C4-2B (cell line): ENCODE results near the gene RILPL1.

Source experiments
- H3K27ac ChIP-seq: fragments of 450-650 bp; 2 replicates; pipeline ENCODE4 v1.5.1; 2017
- ZFX ChIP-seq: fragments of 450-650 bp; IDR thresholded peaks from 2 replicates; pipeline ENCODE4 v1.6.1; 2017
- TF ChIP-seq, protein P1 (sequence below): fragments of 450-650 bp; conservative IDR thresholded peaks from 2 replicates; pipeline ENCODE4 v1.5.1; 2017; ENCODE audit warnings: mild to moderate bottlenecking

RILPL1 gene

DNA sequence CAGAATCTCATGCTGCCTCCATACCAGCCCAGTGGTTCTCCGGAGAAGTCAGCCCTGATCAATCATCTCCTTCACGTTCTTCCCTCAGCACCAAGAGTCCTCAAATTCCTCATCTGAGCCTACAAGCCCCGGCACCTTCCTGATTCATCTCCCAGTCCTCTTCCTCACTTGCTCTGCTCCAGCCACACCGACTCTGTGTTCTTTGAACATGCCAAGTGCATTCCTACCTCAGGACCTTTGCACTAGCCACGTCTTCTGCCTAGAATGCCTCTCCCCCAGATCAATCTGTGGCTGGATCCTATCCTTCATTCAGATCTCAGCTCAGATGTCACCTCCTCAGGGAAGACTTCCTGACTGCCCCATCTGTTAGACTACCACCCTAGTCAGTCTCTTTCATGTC is 4.7 kb downstream of the RILPL1 start:
- H3K27ac ChIP-seq = no peak overlapping the region
- no peak for TF ChIP-seq ZFX
- TF ChIP-seq, protein P1, sequence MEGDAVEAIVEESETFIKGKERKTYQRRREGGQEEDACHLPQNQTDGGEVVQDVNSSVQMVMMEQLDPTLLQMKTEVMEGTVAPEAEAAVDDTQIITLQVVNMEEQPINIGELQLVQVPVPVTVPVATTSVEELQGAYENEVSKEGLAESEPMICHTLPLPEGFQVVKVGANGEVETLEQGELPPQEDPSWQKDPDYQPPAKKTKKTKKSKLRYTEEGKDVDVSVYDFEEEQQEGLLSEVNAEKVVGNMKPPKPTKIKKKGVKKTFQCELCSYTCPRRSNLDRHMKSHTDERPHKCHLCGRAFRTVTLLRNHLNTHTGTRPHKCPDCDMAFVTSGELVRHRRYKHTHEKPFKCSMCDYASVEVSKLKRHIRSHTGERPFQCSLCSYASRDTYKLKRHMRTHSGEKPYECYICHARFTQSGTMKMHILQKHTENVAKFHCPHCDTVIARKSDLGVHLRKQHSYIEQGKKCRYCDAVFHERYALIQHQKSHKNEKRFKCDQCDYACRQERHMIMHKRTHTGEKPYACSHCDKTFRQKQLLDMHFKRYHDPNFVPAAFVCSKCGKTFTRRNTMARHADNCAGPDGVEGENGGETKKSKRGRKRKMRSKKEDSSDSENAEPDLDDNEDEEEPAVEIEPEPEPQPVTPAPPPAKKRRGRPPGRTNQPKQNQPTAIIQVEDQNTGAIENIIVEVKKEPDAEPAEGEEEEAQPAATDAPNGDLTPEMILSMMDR = no peak

DNA sequence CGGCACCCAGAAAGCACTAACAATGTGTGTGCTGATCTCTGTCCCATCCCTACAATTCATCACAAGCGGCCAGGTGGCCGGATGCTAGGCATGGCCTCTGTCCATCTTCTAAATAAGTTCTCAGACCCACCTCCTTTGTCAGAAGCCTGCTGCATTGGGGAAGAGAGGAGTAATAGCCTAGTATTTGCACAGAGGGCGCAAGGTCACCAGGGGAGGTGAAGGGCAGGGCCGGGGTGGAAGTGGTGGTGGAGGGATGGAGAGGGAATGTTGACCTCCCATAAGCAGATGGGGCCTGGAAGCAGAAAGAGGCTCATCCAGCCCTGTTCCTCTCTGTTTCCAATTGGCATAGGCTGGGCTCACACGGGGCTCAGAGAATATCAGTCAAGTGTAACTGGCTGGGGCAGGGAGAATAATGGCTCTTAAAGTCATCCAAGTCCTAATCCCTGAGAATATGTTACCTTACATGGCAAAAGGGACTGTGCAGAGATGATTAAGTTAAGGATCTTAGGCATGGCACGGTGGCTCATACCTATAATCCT is 6.9 kb downstream of the RILPL1 start:
- TF ChIP-seq, protein P1 = no peak
- TF ChIP-seq ZFX = no peak
- H3K27ac ChIP-seq = no peak overlapping the region

DNA sequence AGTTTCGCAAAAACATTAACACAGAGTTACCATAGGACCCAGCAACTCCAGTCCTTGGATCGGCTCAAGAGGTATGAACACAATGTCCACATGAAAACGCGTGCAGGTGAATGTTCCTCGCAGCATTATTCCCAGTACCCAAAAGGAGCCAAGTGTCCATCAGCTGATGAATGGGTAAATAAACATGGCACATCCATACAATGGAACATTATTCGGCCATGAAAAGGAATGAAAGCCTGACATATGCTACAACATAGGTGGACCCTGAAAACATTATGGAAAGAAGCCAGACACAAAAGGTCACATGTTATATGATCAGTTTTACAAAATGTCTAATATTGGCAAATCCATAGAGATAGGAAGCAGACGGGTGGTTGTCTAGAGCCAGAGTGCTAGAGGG is 9.1 kb downstream of the RILPL1 start:
- H3K27ac ChIP-seq = no peak overlapping the region
- TF ChIP-seq ZFX = no peak
- TF ChIP-seq, protein P1 = no peak

DNA sequence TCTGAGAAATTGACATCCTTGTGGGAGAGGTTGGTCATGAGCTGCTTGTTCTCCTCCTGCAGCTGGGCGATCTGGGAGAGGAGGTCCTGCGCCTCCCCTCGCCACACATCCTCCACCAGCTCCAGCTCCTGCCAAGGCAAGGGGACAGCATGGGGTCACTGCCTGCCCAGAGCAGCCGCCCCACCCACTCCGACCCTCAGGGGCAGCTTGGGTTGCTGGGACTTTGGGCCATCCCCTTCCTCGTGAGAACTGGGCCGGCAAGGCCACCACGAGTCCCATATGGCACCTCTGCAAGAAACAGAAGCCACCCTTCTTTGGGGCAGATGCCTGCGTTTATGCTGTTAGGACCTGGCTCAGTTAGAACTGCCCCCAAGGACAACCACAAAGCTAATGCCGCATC is 10.0 kb downstream of the RILPL1 start:
- TF ChIP-seq, protein P1 = no peak
- TF ChIP-seq ZFX = no peak
- H3K27ac ChIP-seq = no peak overlapping the region

DNA sequence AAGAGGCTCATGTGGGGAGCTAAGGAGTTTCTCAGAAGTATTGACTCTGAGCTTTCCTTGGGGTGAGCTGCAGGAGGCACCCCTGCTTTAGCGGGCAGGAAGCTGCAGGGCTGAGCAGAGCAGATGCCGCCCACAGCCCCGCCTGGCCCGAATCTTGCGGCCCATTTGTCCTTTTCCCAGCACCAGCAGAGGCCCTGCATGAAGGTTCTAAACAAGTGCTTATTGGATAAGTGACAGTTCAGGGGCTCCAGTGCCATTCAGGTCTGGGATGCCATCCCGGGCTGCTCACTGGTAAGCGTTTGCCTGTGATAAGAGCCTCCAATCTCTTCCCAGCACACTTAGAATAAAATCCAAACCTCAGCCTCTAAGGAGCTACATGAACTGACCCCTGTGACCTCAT is 11.4 kb downstream of the RILPL1 start:
- no peak for TF ChIP-seq ZFX
- TF ChIP-seq, protein P1 = no peak
- H3K27ac ChIP-seq = no peak overlapping the region

DNA sequence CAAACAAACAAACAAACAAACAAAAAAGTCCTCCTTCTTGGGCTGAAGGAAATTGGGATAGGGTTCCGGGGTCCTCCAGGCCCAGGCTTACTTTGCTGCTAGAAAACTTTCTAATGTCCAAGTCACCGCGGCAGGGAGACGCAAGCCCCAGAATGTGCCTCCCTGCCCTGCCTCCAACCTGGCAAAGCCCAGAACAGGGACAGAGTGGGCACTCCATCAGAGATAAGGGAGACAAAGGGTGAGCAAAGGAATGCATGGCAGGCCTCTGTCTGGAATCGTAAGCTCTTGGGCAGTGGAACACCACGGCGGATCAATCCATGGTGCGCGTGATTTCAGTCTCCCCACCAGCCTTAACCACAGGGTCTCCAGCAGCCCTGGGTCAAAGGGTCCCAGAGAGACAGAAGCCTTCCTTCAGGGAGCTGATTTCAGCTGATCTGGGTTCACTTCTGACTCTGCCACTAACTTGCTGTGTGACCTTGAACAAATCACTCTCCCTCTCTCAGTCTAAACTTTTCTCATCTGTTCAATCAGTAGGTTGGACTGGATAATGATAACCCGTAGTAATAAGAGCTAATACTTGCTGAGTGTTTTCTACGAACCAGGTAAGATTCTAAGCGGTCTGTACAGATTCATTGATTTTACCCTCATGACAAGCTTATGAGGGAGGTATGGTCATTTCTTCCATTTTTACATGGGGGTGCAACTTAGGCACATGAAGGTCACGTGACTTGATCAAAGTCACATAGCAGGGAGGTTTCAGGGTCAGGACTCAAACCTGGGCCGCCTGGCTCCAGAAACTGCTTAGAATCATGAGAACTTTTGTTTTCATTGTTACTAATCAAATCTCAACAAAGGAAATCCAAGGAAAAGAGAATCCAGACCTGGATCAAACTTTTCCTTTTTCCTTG is 12.7 kb downstream of the RILPL1 start:
- TF ChIP-seq, protein P1 = no peak
- no peak for TF ChIP-seq ZFX

DNA sequence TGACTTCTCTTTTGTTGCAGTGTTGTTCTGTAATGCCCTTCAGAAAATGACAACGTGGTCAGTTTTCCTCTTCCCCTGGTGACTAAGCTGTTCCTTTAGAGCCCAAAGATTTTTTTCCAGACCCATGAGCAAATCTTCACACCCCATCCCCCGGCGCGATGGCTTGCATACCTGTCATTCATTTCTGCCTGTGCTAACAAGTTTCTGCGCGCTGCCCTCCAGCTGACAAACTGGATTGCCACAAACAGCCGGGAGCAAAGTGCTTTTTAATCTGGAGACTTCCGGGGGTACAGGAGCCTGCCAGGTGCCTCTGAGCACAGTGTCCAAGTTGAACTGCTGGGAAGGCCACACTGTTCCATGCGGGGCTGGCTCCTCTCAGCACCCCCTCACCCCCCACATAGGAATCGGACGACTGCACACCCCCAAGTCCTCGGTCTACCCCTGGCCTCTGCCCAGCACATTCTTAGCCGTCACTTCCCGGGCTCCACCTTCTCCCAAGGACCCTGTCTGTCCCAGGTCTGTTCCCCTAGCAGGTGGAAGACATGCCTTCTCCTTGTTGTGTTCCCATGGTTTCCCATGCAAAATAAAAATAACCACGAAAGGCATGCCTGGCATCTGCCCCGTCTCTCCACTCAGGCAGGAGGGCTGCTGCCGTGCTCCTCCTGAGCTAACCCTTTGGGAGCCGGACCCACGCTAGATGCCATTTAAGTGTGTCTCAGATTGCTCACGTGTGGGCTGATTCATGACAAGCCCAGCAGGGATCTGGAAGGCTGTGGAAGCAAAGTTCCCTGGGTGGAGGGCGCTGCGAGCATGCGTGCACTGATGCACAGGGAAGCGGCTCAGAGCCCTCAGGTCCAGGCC is 14.1 kb downstream of the RILPL1 start:
- H3K27ac ChIP-seq = no peak overlapping the region

More for the DNA sequence above, 12.7 kb downstream of the RILPL1 start:
- no peak overlapping the region for H3K27ac ChIP-seq

More for the DNA sequence above, 14.1 kb downstream of the RILPL1 start:
- no peak for TF ChIP-seq ZFX
- TF ChIP-seq, protein P1 = no peak
